NCI-H748 treated with DMSO at 0.1 percent for 48 hours (cell line): Measurements from ENCODE around the gene ATXN7.

Experiments used
- DNase-seq: peaks from one replicate; lab custom pipeline; 2025; lab: John Stamatoyannopoulos, UW

ATXN7 gene

DNA sequence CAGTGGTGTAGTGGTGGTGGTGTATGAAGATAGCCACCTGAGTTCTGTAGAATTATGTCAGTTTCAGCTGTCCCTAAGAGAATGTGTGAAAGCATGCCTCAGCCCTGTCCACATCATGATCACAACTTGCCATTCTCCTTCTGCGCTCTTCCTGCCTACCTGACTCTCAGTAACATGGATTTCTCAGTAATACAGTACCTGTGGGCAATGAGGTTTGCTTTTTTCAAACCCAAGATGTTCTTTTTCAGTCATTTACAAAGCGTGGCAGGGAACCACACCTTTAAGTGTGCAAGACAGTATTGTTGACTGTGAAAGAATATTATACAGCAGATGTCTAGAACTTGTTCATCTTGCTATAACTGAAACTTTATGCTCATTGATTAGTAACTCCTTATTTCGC lies 120.7 kb downstream of the ATXN7 start:
- DNase-seq, result no peak

- no peak for DNase-seq
These were observed 122.5 kb downstream of the ATXN7 start for GRCh38 chr3:63986146-63986545.

- no peak for DNase-seq
These were observed 123.2 kb downstream of the ATXN7 start for GRCh38 chr3:63986831-63987230.

GRCh38 chr3:63988943-63989342 lies 125.3 kb downstream of the ATXN7 start:
- DNase-seq, result no peak

DNA sequence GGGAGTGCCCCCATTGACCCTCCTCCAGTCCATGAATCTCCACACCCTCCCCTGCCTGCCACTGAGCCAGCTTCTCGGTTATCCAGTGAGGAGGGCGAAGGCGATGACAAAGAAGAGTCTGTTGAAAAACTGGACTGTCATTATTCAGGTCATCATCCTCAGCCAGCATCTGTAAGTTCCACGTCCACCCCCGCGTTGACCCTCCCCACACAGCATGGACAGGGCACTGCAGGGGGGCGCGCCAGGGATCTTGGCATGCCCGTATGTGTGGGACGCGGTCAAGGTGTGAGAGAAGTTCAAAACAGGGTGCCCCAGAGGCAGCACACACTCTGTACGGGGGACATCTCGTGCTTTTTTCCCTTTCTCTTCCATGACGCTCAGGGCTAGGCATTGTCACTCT lies 126.5 kb downstream of the ATXN7 start:
- no peak for DNase-seq

DNA sequence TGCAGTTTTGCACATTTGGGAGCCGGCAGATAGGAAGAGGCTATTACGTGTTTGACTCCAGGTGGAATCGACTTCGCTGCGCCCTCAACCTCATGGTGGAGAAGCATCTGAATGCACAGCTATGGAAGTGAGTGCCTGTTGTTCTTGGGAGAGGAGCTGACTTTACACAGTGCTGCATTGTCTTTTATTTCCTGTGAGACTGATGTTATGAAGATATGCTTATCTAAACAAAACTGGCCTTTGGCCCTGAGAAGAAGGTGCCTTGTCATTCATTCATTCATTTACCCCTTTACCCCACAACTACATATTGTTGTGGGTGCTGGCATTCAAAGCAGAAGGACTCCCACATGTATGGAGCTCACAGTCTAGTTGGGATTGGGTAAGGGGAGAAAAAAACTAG lies 127.1 kb downstream of the ATXN7 start:
- no peak for DNase-seq

DNA sequence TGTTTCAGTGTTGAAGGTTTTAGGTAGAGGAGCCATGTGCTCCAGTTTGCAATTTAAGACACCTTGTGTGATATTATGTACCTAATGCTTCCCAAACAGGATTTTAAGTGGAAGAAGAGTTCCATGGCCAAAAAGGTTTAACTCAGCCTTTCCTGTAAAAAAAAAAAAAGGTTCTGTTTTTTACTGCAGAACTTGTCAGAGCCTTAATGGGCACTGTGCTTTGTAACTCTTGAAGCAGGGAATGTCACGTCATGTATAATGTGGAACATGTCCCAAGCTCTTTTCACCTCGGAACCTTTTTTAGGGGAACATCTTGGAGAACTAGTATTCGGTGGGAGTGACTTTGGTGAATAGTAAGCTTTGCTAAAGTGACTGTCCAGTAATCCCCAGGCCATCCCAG lies 128.0 kb downstream of the ATXN7 start:
- no peak for DNase-seq

GRCh38 chr3:63992516-63993209 lies 129.0 kb downstream of the ATXN7 start:
- no peak for DNase-seq

DNA sequence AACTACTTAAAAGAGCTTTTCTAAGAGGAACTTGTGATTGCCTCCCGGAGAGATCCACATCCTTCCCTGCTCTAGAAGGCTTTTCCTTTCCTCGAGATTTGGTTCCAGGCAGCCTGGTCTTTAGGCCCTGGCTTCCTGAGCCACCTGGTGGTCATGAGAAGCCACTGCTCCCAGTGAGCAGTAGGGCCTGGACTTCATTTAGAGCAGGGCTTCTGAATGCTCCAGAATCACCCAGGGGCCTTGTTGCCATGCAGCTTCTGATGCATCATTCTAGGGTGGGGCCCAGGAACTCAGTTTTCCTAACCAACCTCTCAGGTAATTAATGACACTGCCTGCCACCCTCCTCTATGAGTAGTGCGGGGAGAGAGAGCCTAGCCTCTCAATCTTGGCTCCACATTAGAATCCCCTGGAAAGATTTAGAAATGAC lies 130.0 kb downstream of the ATXN7 start:
- peak; percentile 12 for DNase-seq

DNA sequence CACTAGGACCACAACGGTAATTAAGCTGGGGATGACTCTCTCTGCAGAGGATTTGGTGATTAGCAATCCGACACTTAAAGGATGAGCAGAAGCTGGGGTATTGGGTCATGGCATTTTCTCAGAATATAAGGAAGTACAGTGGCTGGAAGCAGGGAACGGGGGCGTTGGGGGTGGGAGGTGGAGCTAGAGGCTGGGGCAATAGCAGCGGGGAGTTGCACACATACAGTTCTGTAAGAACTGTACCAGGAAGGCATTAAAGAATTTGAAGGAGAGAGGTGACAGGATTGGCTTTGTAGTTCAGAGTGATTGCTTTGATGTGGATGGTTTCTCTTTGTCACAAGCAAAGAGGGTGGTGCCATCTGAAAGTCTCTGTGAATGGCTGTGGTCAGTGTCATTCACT lies 131.4 kb downstream of the ATXN7 start:
- DNase-seq, result no peak

DNA sequence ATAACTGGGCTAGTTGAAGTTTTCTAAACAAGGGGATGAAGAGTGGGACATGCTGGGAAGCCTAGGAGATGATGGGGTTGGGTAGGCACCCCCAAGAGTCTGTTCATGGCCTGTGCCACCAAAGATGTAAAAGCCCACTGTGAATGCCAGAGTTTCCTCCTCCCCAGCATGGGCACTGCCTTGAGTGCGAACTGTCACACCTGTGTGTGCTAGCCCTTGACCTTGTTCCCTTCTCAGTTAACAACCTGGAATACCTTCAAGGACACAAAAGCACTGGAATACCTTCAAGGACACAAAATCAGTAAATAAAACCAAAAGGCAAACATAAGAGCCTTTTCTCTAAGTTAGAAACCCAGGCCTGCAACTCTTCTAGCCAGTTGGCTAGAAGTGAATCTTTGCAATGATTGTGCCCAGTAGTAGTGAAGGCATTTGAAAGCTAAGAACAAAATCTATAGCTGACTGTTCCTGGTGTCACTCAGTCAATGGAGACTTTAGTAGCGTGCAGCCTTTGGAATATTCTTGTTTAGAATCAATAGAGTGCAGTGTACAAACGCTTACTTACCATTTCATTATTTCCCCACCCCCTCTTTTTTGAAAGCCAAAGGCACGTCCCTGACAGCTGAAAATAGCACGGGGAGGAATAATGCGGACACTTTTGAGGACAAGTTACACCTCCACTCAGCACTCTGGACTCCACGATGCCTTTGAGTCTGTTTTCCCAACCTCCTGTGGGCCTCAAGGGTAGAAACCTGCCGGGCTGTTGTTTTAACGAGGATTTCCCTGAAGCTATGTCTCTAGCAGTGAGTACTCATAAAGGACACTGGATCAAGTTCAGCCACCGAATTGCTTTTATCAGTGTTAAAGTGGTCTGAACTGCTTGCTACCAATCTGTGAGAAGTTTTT lies 135.4 kb downstream of the ATXN7 start:
- no peak for DNase-seq

GRCh38 chr3:64000453-64001055 lies 136.9 kb downstream of the ATXN7 start:
- no peak for DNase-seq

- DNase-seq, result no peak
These were observed 138.6 kb downstream of the ATXN7 start for GRCh38 chr3:64002233-64002632.

DNA sequence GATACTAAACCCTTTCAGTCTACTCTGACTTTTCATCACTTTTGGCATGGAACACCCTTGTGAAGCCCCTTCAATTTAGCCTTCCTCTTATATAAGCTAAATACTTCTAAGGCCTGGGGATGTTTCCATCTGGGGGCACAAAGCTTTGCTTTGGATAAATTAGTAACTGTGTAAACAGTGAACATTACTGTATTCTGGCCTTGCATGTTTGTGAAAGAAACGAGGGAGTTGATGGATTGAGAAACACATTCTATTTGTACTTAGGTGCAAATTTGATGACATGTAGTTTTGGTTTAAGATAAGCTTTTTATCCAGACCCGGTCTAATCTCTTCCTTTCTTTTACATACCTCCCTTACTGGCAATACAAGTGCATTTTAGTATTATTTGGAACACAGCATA lies 139.9 kb downstream of the ATXN7 start:
- DNase-seq, result no peak

GRCh38 chr3:64008017-64008416 lies 144.3 kb downstream of the ATXN7 start:
- DNase-seq, result no peak

DNA sequence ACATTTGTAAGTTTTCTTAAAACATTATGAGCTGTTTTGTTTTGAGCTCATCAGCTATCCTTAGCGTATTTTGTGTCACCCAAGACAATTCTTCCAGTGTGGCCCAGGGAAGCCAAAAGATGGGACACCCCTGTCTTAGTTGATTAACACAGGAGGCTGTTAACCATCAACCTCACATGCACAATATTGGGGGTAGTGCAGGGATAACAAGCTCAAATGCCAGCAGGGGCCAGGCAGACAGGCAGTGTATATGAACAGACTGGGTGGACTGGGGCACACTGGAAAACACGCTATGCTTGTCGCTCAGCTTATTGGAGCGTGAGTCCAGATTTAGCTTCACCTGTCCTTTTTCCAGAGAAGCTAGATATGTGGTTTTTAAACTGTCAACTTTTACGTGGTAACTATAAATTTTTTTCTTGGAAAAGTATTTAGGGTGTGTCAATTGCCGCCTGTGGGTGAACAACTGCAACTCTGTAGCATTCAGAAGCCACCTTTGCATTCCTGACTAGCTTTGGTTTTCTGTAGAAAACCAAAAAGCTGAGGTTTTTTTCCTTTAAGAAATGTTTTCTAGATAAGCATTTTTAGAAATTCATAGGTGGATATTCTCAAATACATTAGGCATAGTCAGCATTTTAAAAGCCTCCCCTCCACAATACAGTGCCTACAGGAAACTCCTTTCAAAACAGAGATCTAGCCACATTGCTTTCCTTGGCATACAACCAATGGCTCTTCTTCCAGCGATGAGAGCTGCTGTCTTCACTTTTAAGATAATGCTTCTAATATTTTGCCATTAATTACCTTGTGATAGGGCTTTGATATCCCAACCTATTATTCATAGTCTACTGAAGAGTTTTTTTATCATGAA lies 145.1 kb downstream of the ATXN7 start:
- no peak for DNase-seq

- DNase-seq, result no peak
These were observed 145.9 kb downstream of the ATXN7 start for GRCh38 chr3:64009528-64009927.

DNA sequence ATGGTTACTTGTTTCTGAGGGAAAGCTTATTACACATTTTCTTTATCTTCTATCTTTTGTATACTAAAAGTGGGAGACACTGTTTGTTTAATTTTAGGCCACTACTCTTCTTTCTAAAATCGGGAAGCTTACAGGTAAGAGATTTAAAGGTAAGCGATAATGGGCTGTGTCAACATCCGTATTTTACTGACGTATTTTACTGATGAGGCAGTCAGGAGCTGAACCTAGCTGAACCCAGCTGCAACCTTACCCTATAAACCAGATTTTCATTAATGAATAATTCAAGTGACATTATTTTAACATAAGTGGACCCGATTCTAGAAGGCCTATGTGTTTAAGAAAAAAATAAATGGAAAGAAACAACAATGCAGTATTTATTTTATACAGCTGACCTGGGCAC lies 146.5 kb downstream of the ATXN7 start:
- no peak for DNase-seq

DNA sequence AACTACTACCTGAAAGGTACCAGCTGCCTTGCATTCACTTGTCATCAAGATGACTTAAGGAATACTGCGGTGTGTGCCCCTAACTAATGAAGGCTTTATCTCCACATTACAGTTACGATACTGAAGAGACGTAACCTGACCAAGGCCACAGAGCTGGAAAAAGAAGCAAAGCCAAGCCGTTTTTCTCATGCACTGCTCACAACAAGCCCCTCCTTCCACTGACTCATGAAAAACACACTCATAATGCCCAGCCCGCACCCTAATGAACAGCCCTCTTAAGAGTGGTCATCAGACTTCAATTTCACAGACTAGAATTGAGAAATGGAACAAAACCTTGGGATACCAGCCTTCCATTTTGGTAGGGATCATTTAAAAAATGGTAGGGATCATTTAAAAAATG lies 148.0 kb downstream of the ATXN7 start:
- no peak for DNase-seq

- no peak for DNase-seq
These were observed 153.4 kb downstream of the ATXN7 start for GRCh38 chr3:64016941-64017620.

GRCh38 chr3:64019271-64019670 lies 155.6 kb downstream of the ATXN7 start:
- no peak for DNase-seq
